ENCODE measurements around the gene OTUD6A.

GRCh38 chrX:70084592-70085240 lies 22.5 kb downstream of the OTUD6A start:
- no peak for TF ChIP-seq POLR2AphosphoS5 (IDR thresholded peaks at IDR 0.05; ENCODE audit: low read depth, low read length)
- no peak for TF ChIP-seq REST (IDR thresholded peaks at IDR 0.05; ENCODE audit: insufficient read depth in 1 of 2, low read depth in 2 of 2, low read length in 2 of 2)
